ENCODE measurements around the gene ELOVL2.

Gene ELOVL2

GRCh38 chr6:11016452-11016851 lies 27.7 kb downstream of the ELOVL2 start:
- H3K27ac ChIP-seq: no peak overlapping the region
- no peak overlapping the region for H3K4me3 ChIP-seq
- no peak for DNase-seq (ENCODE audit: low spot score)
- TF ChIP-seq CTCF (IDR thresholded peaks at IDR 0.05): no peak

- no peak for DNase-seq (ENCODE audit: low spot score)
- TF ChIP-seq CTCF (IDR thresholded peaks at IDR 0.05): no peak
- no peak overlapping the region for H3K27ac ChIP-seq
- H3K4me3 ChIP-seq: no peak overlapping the region
These were observed 29.0 kb downstream of the ELOVL2 start for GRCh38 chr6:11015102-11015501.

- Histone ChIP-seq H3K27ac (no peak overlapping the region), H3K4me3 (no peak overlapping the region)
- DNase-seq (ENCODE audit: low spot score): no peak
These were observed 30.4 kb downstream of the ELOVL2 start for GRCh38 chr6:11013721-11014070.

GRCh38 chr6:11012976-11013720 lies 31.0 kb downstream of the ELOVL2 start:
- DNase-seq (ENCODE audit: low spot score): no peak
- no peak for TF ChIP-seq CTCF (IDR thresholded peaks at IDR 0.05)
- Histone ChIP-seq H3K27ac (no peak overlapping the region), H3K4me3 (no peak overlapping the region)

More at GRCh38 chr6:11013721-11014070, 30.4 kb downstream of the ELOVL2 start:
- no peak for TF ChIP-seq CTCF (IDR thresholded peaks at IDR 0.05)

GRCh38 chr6:11012295-11012754 lies 31.8 kb downstream of the ELOVL2 start:
- Histone ChIP-seq H3K4me3 (no peak overlapping the region), H3K27ac (no peak overlapping the region)
- no peak for DNase-seq (ENCODE audit: low spot score)
- TF ChIP-seq CTCF (IDR thresholded peaks at IDR 0.05): no peak

GRCh38 chr6:11011787-11012234 lies 32.3 kb downstream of the ELOVL2 start:
- no peak for DNase-seq (ENCODE audit: low spot score)
- Histone ChIP-seq H3K4me3 (no peak overlapping the region), H3K27ac (no peak overlapping the region)
- TF ChIP-seq CTCF (IDR thresholded peaks at IDR 0.05): no peak

- H3K27ac ChIP-seq: no peak overlapping the region
- no peak for TF ChIP-seq CTCF (IDR thresholded peaks at IDR 0.05)
- no peak for DNase-seq (ENCODE audit: low spot score)
- no peak overlapping the region for H3K4me3 ChIP-seq
These were observed 34.8 kb downstream of the ELOVL2 start for GRCh38 chr6:11009353-11009752.
